Spleen (tissue), 7 donors: ENCODE results near the gene SERPINA1.

Experiments
- POLR2A ChIP-seq, 3 donors: fragments of 450-650 bp; IDR thresholded peaks; one replicate each; pipeline ENCODE4 v1.5.1; 2017; ENCODE audit warnings: antibody characterized with exemption in 3 of 3, mild to moderate bottlenecking in 1 of 3
- TF ChIP-seq, protein P1 (sequence below), 11 experiments: fragments of 200-600 bp in 7 of 11; fragments of 450-650 bp in 4 of 11; sonication (generic) in 4 of 11; IDR thresholded peaks in 8 of 11; conservative IDR thresholded peaks in 3 of 11; 1 replicate in 7 of 11; 2 replicates in 4 of 11; pipeline versions ENCODE4 v1.4.0 to v1.8.0; 2016 to 2021; ENCODE audit warnings: antibody characterized with exemption in 11 of 11, inconsistent platforms in 4 of 11, mild to moderate bottlenecking in 1 of 11
- donor health status: DM: no; HTN: no; CAD: no; lungs with moderate emphysema.
- donor health status: DM: no; HTN: no; CAD: no.
- donor health status: DM: no; HTN: no; CAD: no.

DNA sequence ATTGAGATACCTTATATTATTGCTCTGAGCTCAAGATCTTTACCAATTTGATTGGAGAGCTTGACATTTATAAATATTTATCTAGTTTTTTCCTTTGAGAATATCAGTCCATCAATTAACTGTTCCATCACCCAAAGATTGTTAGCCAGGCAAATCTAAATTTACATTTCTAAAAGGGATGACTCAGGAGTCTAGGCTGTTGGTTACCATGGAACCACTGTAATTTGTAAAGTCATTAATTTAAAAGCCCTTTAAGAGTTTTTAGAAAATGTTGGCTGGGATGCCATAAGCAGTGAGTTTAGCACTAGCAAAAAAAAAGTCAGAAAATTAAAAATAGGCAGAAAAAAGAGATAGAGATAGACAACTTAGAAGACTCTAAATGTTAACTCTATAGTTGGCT, 19.5 kb upstream of the SERPINA1 start:
- TF ChIP-seq, protein P1, sequence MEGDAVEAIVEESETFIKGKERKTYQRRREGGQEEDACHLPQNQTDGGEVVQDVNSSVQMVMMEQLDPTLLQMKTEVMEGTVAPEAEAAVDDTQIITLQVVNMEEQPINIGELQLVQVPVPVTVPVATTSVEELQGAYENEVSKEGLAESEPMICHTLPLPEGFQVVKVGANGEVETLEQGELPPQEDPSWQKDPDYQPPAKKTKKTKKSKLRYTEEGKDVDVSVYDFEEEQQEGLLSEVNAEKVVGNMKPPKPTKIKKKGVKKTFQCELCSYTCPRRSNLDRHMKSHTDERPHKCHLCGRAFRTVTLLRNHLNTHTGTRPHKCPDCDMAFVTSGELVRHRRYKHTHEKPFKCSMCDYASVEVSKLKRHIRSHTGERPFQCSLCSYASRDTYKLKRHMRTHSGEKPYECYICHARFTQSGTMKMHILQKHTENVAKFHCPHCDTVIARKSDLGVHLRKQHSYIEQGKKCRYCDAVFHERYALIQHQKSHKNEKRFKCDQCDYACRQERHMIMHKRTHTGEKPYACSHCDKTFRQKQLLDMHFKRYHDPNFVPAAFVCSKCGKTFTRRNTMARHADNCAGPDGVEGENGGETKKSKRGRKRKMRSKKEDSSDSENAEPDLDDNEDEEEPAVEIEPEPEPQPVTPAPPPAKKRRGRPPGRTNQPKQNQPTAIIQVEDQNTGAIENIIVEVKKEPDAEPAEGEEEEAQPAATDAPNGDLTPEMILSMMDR (IDR thresholded peaks at IDR 0.05 in 8 of 11, conservative IDR thresholded peaks at IDR 0.05 in 3 of 11): no peak
- no peak for TF ChIP-seq POLR2A (IDR thresholded peaks at IDR 0.05)
